Neural cell (in vitro differentiated cells): ENCODE results near the gene PADI4. TPM values are rescaled to one million over a fixed set of nuclear protein-coding genes. Genes with fewer than 3 reads are reported as not detected.

ENCODE experiments used
- H2AFZ ChIP-seq: fragments of 200-600, 300-800 bp; sonication (generic), shearing (Covaris generic); 2 replicates; pipeline ENCODE4 v1.6.0; 2014; ENCODE audit warnings: low read depth, mild to moderate bottlenecking, antibody characterized with exemption, low read length, moderate library complexity
- H3F3A ChIP-seq: fragments of 200-600 bp; shearing (Covaris generic); 2 replicates; pipeline ENCODE4 v1.6.1; 2016; ENCODE audit warnings: mild to moderate bottlenecking, moderate library complexity, mixed read lengths, antibody characterized with exemption, low read length; ENCODE audit not compliant: insufficient read depth, poor library complexity, severe bottlenecking
- H3K27ac ChIP-seq: fragments of 200-600, 300-800 bp; sonication (generic), shearing (Covaris generic); 2 replicates; pipeline ENCODE4 v1.5.1; 2014; ENCODE audit warnings: mild to moderate bottlenecking, low read length, moderate library complexity
- H3K27me3 ChIP-seq: fragments of 300-800, 200-600 bp; sonication (generic), shearing (Covaris generic); 2 replicates; pipeline ENCODE4 v1.6.0; 2014; ENCODE audit warnings: mild to moderate bottlenecking, low read depth, low read length, moderate library complexity; ENCODE audit not compliant: insufficient read depth
- H3K36me3 ChIP-seq: fragments of 300-800, 200-600 bp; sonication (generic), shearing (Covaris generic); 2 replicates; pipeline ENCODE4 v1.5.1; 2014; ENCODE audit warnings: mild to moderate bottlenecking, antibody characterized with exemption, low read length, moderate library complexity; ENCODE audit not compliant: insufficient read depth
- H3K4me2 ChIP-seq: fragments of 300-800, 200-600 bp; sonication (generic), shearing (Covaris generic); 2 replicates; pipeline ENCODE4 v1.6.0; 2014; ENCODE audit warnings: mild to moderate bottlenecking, low read length
- H3K4me3 ChIP-seq: fragments of 300-800, 200-600 bp; sonication (generic), shearing (Covaris generic); 2 replicates; pipeline ENCODE4 v1.5.1; 2014; ENCODE audit warnings: mild to moderate bottlenecking, low read length, moderate library complexity
- H3K79me2 ChIP-seq: fragments of 200-600 bp; shearing (Covaris generic); replicated peaks from 2 replicates; pipeline ENCODE4 v1.6.0; 2014; ENCODE audit warnings: mild to moderate bottlenecking, low read length, moderate library complexity; ENCODE audit not compliant: insufficient read depth
- H3K9ac ChIP-seq: fragments of 300-800, 200-600 bp; sonication (generic), shearing (Covaris generic); 2 replicates; pipeline ENCODE4 v1.6.1; 2016; ENCODE audit warnings: mild to moderate bottlenecking, low read length, mixed read lengths
- H3K9me2 ChIP-seq: fragments of 200-600 bp; shearing (Covaris generic); 2 replicates; pipeline ENCODE4 v1.6.1; 2016; ENCODE audit warnings: mild to moderate bottlenecking, low read length, mixed read lengths; ENCODE audit not compliant: insufficient read depth
- H3K9me3 ChIP-seq: fragments of 200-600, 300-800 bp; sonication (generic), shearing (Covaris generic); 2 replicates; pipeline ENCODE4 v1.6.1; 2016; ENCODE audit warnings: mild to moderate bottlenecking, mixed run types, low read length, moderate library complexity, mixed read lengths
- H4K20me1 ChIP-seq: fragments of 200-600 bp; shearing (Covaris generic); 2 replicates; pipeline ENCODE4 v1.6.1; 2016; ENCODE audit warnings: mild to moderate bottlenecking, mixed run types; ENCODE audit not compliant: insufficient read depth
- EP300 ChIP-seq: fragments of 450-650 bp; conservative IDR thresholded peaks from 2 replicates; pipeline ENCODE4 v1.6.1; 2014; ENCODE audit warnings: antibody characterized with exemption, mild to moderate bottlenecking, moderate library complexity; ENCODE audit not compliant: poor library complexity, severe bottlenecking
- EZH2 ChIP-seq: fragments of 200-600, 300-800 bp; shearing (Covaris generic), sonication (generic); IDR thresholded peaks from 2 replicates; pipeline ENCODE4 v1.6.1; 2014; ENCODE audit warnings: antibody characterized with exemption, low read length, borderline replicate concordance, mild to moderate bottlenecking; ENCODE audit not compliant: insufficient read depth, poor library complexity, severe bottlenecking
- MXI1 ChIP-seq: fragments of 450-650 bp; conservative IDR thresholded peaks from 2 replicates; pipeline ENCODE4 v1.6.1; 2014; ENCODE audit warnings: antibody characterized with exemption, mild to moderate bottlenecking; ENCODE audit not compliant: poor library complexity, severe bottlenecking
- POLR2AphosphoS5 ChIP-seq: IDR thresholded peaks from 2 replicates; pipeline ENCODE4 v1.6.1; 2012
- RAD21 ChIP-seq: fragments of 450-650 bp; conservative IDR thresholded peaks from 2 replicates; pipeline ENCODE4 v1.6.1; 2014; ENCODE audit warnings: antibody characterized with exemption, mild to moderate bottlenecking, moderate library complexity
- REST ChIP-seq: IDR thresholded peaks from 2 replicates; pipeline ENCODE4 v1.6.1; 2012; ENCODE audit warnings: borderline replicate concordance
- SMC3 ChIP-seq: fragments of 450-650 bp; conservative IDR thresholded peaks from 2 replicates; pipeline ENCODE4 v1.6.1; 2014; ENCODE audit warnings: antibody characterized with exemption, mild to moderate bottlenecking, moderate library complexity; ENCODE audit not compliant: poor library complexity
- TAF1 ChIP-seq: IDR thresholded peaks from 2 replicates; pipeline ENCODE4 v1.6.1; 2012; ENCODE audit warnings: low read depth
- polyA plus RNA-seq: library from polyadenylated mRNA; depleted of rRNA; stranded (reverse); fragments of >200 nt; gene quantifications from 2 replicates; pipeline ENCODE4 v1.2.3, GENCODE V29; 2014
- TF ChIP-seq, protein P1 (sequence below): fragments of 450-650 bp; IDR thresholded peaks from 2 replicates; pipeline ENCODE4 v1.5.1; 2014; ENCODE audit warnings: antibody characterized with exemption, mild to moderate bottlenecking, moderate library complexity; ENCODE audit not compliant: poor library complexity, severe bottlenecking

The PADI4 gene
- polyA plus RNA-seq, 1 donor from 2014 or later = not detected

DNA sequence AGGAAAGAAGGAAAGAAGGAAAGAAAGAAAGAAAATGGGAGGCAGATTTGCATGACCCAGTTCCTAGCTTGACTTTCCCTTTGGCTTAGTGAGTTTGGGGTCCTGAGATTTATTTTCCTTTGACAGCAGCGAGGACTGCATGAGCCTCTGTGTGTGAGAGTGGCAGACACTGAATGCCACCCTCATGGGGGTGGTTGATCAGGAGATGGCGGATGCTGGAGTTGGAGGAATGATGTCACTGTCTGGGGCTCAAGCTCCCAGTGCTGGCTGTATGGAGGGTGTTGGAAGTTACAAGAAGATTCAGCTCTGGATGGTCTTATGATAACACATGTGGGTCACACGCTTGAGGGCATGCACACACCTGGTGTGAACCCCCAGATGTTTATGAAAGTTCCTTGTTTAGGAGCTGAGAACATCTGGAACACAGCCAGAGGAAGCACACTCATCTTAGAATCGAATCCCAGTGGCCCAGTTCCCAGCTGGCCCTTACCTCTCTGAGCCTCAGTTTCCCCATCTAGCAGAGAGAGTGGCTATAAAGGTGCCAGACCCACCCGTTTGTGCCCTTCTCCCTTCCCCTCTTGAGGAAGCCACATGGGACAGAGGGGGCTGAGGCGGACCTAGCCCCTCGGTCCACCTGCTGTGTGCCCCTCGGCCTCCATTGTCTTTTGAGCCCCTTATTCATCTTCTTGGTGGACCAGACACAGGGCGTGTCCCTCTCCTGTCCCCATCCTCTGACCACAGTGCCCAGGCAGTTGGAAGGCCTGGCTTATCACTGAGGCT is 5.7 kb downstream of the PADI4 start:
- H3K9me3 ChIP-seq = no peaks in the 10 kb centered on the region
- H3K79me2 ChIP-seq = no peaks in the 10 kb centered on the region
- no peak overlapping the region for H3K4me3 ChIP-seq
- H4K20me1 ChIP-seq = no peaks in the 10 kb centered on the region
- no peaks in the 10 kb centered on the region for H3F3A ChIP-seq
- no peak overlapping the region for H3K9ac ChIP-seq
- H2AFZ ChIP-seq = no peak overlapping the region
- H3K27ac ChIP-seq = no peak overlapping the region
- no peak overlapping the region for H3K4me2 ChIP-seq
- H3K36me3 ChIP-seq = no peaks in the 10 kb centered on the region
- H3K27me3 ChIP-seq = no peaks in the 10 kb centered on the region
- TF ChIP-seq TAF1 = no peak
- no peak for TF ChIP-seq SMC3
- no peak for TF ChIP-seq EZH2
- no peak for TF ChIP-seq RAD21
- no peak for TF ChIP-seq MXI1
- no peak for TF ChIP-seq POLR2AphosphoS5
- TF ChIP-seq REST = no peak
- TF ChIP-seq, protein P1, sequence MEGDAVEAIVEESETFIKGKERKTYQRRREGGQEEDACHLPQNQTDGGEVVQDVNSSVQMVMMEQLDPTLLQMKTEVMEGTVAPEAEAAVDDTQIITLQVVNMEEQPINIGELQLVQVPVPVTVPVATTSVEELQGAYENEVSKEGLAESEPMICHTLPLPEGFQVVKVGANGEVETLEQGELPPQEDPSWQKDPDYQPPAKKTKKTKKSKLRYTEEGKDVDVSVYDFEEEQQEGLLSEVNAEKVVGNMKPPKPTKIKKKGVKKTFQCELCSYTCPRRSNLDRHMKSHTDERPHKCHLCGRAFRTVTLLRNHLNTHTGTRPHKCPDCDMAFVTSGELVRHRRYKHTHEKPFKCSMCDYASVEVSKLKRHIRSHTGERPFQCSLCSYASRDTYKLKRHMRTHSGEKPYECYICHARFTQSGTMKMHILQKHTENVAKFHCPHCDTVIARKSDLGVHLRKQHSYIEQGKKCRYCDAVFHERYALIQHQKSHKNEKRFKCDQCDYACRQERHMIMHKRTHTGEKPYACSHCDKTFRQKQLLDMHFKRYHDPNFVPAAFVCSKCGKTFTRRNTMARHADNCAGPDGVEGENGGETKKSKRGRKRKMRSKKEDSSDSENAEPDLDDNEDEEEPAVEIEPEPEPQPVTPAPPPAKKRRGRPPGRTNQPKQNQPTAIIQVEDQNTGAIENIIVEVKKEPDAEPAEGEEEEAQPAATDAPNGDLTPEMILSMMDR = no peak
- no peak for TF ChIP-seq EP300
- H3K9me2 ChIP-seq = no peaks in the 10 kb centered on the region

DNA sequence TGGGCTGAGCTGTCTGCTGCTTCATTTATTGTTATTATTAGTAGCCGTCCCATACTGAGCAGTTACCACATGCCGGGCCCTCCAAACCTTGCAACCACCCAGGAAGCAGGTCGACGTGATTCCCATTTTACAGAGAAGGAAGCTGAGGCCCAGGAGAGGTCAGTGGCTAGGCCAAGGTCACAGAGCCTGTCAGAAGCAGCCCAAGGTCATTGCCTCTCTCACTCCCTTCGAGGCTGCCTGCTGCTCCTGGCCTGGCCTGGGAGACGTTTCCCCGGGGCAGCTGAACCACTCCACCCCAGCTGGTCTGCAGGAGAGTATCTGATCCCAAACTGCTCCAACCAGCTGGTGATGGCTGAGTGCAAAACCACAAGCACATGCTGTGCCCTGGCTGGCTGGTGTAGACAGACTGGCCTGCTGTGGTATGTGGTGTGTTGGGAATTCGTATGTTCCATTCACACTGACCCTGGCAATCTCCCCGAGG is 6.5 kb downstream of the PADI4 start:
- H3K4me2 ChIP-seq = no peak overlapping the region
- H3K36me3 ChIP-seq = no peaks in the 10 kb centered on the region
- H3K79me2 ChIP-seq = no peaks in the 10 kb centered on the region
- H3K9me2 ChIP-seq = no peaks in the 10 kb centered on the region
- H4K20me1 ChIP-seq = no peaks in the 10 kb centered on the region
- no peak overlapping the region for H2AFZ ChIP-seq
- no peaks in the 10 kb centered on the region for H3K9me3 ChIP-seq
- TF ChIP-seq, protein P1 = no peak
- TF ChIP-seq POLR2AphosphoS5 (no peak), EZH2 (no peak), REST (no peak), EP300 (no peak), MXI1 (no peak), RAD21 (no peak), TAF1 (no peak), SMC3 (no peak)
- no peak overlapping the region for H3K4me3 ChIP-seq
- no peaks in the 10 kb centered on the region for H3F3A ChIP-seq
- H3K27ac ChIP-seq = no peak overlapping the region
- no peaks in the 10 kb centered on the region for H3K27me3 ChIP-seq
- H3K9ac ChIP-seq = no peak overlapping the region
